T-cell (primary cell): ENCODE measurements around the gene CREB1. TPM values are rescaled to one million over a fixed set of nuclear protein-coding genes. Genes with fewer than 3 reads are reported as not detected.

Experiments
- ATAC-seq, 4 experiments: fragments of 200-7000 bp in 3 of 4; fragments of 150-1000 bp in 1 of 4; cut with Tn5 transposase; replicated peaks in 1 of 4; 1 replicate in 3 of 4; 2 replicates in 1 of 4; pipeline ENCODE4 v1.10.0; 2021; ENCODE audit warnings: moderate library complexity in 3 of 4, mild to moderate bottlenecking in 2 of 4, moderate number of reproducible peaks in 1 of 4
- CTCF ChIA-PET, 2 donors: fragments of 300-600 bp; sonication (Branson Sonifier 250); formaldehyde crosslinking; loops; one replicate each; lab custom pipeline; 2022; ENCODE audit warnings: antibody characterized with exemption in 2 of 2; lab: Charles Lee
- POLR2A ChIA-PET, 2 donors: fragments of 300-600 bp; sonication (Branson Sonifier 250); formaldehyde crosslinking; loops; one replicate each; lab custom pipeline; 2022; ENCODE audit warnings: antibody characterized with exemption in 2 of 2; lab: Charles Lee
- DNase-seq, 35 experiments: peaks; one replicate each; pipeline versions ENCODE4 v3.0.0 to v3.0.0-alpha.2; 2013 to 2023
- H3K27ac ChIP-seq: one replicate; pipeline ENCODE4 v1.5.1; 2013; ENCODE audit warnings: low read length
- H3K27me3 ChIP-seq, 2 experiments: replicated peaks in 1 of 2; 1 replicate in 1 of 2; 2 replicates in 1 of 2; pipeline versions ENCODE4 v1.6.1 to v1.7.0; 2013; ENCODE audit warnings: low read length in 1 of 2, mixed read lengths in 1 of 2; ENCODE audit not compliant: control insufficient read depth in 2 of 2, insufficient read depth in 2 of 2; ENCODE audit errors: extremely low read depth in 1 of 2
- H3K36me3 ChIP-seq, 2 donors: 1 replicate in 1 of 2; 2 replicates in 1 of 2; pipeline versions ENCODE4 v1.6.1 to v1.7.0; 2013; ENCODE audit warnings: low read length in 1 of 2; ENCODE audit not compliant: control insufficient read depth in 2 of 2, insufficient read depth in 1 of 2; ENCODE audit errors: extremely low read depth in 1 of 2
- H3K4me1 ChIP-seq, 2 experiments: 1 replicate in 1 of 2; 2 replicates in 1 of 2; pipeline versions ENCODE4 v1.6.1 to v1.7.0; 2013; ENCODE audit warnings: low read length in 2 of 2, mixed read lengths in 1 of 2; ENCODE audit not compliant: insufficient read depth in 2 of 2, control insufficient read depth in 1 of 2; ENCODE audit errors: extremely low read depth in 1 of 2
- H3K4me3 ChIP-seq, 2 donors: 1 replicate in 1 of 2; 2 replicates in 1 of 2; pipeline versions ENCODE4 v1.5.1 to v1.7.0; 2013; ENCODE audit warnings: mild to moderate bottlenecking in 2 of 2, low read length in 1 of 2, moderate library complexity in 1 of 2; ENCODE audit not compliant: control insufficient read depth in 1 of 2; ENCODE audit errors: extremely low read depth in 1 of 2
- H3K9me3 ChIP-seq: 2 replicates; pipeline ENCODE4 v1.7.0; 2013
- H3K27ac Mint-ChIP-seq, 2 donors: one replicate each; pipeline ENCODE4 v1.8.0; 2020 to 2021; ENCODE audit warnings: mild to moderate bottlenecking in 2 of 2, mixed read lengths in 2 of 2
- H3K27me3 Mint-ChIP-seq, 2 donors: one replicate each; pipeline ENCODE4 v1.8.0; 2021 to 2022; ENCODE audit warnings: mixed read lengths in 2 of 2
- H3K36me3 Mint-ChIP-seq: one replicate; pipeline ENCODE4 v1.8.0; 2021; ENCODE audit warnings: mixed read lengths
- H3K4me1 Mint-ChIP-seq, 3 donors: one replicate each; pipeline ENCODE4 v1.8.0; 2020 to 2022; ENCODE audit warnings: mixed read lengths in 3 of 3, mild to moderate bottlenecking in 1 of 3
- H3K4me3 Mint-ChIP-seq, 3 donors: one replicate each; pipeline ENCODE4 v1.8.0; 2020 to 2022; ENCODE audit warnings: mild to moderate bottlenecking in 3 of 3, mixed read lengths in 3 of 3, moderate library complexity in 3 of 3
- H3K9me3 Mint-ChIP-seq, 3 donors: one replicate each; pipeline ENCODE4 v1.8.0; 2020 to 2022; ENCODE audit warnings: mixed read lengths in 3 of 3
- WGBS: methylation state at CpG from one replicate; pipeline ENCODE4 v1.1.5; 2013; ENCODE audit warnings: missing lambda C conversion rate; ENCODE audit not compliant: insufficient coverage; 5-methylcytosine and 5-hydroxymethylcytosine counted together
- total RNA-seq, 35 experiments: library from RNA in 6 of 35; stranded (reverse) in 6 of 35; fragments of 120-200 nt in 1 of 35; gene quantifications; one replicate each; pipeline versions ENCODE4 v1.2.1 to v1.2.4 and lab custom pipeline; 2013 to 2026

The CREB1 gene
- total RNA-seq, 5 donors from 2014 or later (not counting 1 experiment from before 2014, with no cell fraction given) = 94.0 to 118 (median 100) TPM

DNA sequence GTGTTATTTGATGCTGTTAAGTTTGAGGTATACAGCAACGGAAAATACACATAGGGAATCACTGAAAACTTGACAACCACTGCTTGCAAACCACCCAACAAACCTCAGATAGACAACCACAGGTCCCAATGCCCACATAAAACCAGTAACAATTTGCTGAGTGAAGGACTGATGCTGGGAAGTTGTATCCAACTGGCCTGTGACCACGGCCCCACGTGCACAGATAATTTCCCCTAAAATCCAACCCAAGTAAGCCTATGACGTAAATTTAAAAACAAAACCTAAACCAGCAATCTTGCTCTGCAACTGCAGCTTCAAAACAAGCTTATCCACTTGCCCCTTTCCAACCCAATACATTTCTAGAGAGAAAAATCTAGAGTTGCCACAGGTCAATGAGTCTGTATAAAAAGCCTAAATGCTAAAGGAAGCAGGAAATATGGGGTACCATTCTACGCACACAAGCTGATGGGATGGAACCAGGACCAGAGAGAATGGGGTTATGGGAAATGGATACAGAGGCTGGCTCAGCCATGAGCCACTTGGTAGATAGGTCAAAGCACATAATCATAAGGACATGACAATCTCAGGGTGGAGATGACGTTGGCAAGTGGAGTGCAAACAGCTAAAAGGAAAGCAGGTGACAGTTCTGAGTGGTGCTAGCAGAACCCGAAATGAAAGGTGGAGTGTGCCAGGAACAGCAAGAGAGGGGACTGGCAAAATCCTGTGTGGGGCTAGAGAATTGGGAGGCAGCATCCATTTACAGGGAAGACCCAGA, 27.8 kb upstream of the CREB1 start:
- POLR2A ChIA-PET = interaction anchor here in 1 of 2 donors (0.6 kb wide), 1 partner anchor 38 kb away, joined by 3 read pairs; no protein-coding TSS in a partner anchor

GRCh38 chr2:207502577-207503198, 27.1 kb upstream of the CREB1 start:
- no peak overlapping the region for H3K4me3 Mint-ChIP-seq
- Histone ChIP-seq H3K36me3 (no peaks in the 10 kb centered on the region), H3K27ac (no peak overlapping the region), H3K27me3 (no peaks in the 10 kb centered on the region), H3K4me1 (peaks cover 21 to 30% of the 10 kb centered on the region in 2 experiments), H3K9me3 (no peaks in the 10 kb centered on the region), H3K4me3 (no peak overlapping the region)
- CTCF ChIA-PET = interaction anchor here (0.6 to 1.5 kb wide), 2 partner anchors 20 to 777 kb away, joined by 3 to 4 read pairs; no protein-coding TSS in a partner anchor
- H3K27me3 Mint-ChIP-seq = no peaks in the 10 kb centered on the region
- no peak for ATAC-seq
- H3K27ac Mint-ChIP-seq = no peak overlapping the region
- no peak for DNase-seq
- peaks cover 3% of the 10 kb centered on the region for H3K36me3 Mint-ChIP-seq
- 75% methylated on average over 2 of the region's 4 CpGs for WGBS
- POLR2A ChIA-PET = interaction anchor here in 1 of 2 donors (0.5 kb wide), 1 partner anchor 29 kb away, joined by 4 read pairs; no protein-coding TSS in a partner anchor
- no peaks in the 10 kb centered on the region for H3K9me3 Mint-ChIP-seq
- H3K4me1 Mint-ChIP-seq = peaks cover 35 to 62% (median 57%) of the 10 kb centered on the region in 3 donors

More for the DNA sequence above, 27.8 kb upstream of the CREB1 start:
- Histone ChIP-seq H3K27me3 (no peaks in the 10 kb centered on the region), H3K9me3 (no peaks in the 10 kb centered on the region), H3K4me3 (no peak overlapping the region), H3K4me1 (peaks cover 16 to 30% of the 10 kb centered on the region in 2 experiments), H3K27ac (no peak overlapping the region), H3K36me3 (no peaks in the 10 kb centered on the region)
- H3K27ac Mint-ChIP-seq = no peak overlapping the region
- peaks cover 34 to 59% (median 55%) of the 10 kb centered on the region in 3 donors for H3K4me1 Mint-ChIP-seq
- ATAC-seq = no peak
- H3K27me3 Mint-ChIP-seq = no peaks in the 10 kb centered on the region
- no peak overlapping the region for H3K4me3 Mint-ChIP-seq
- no peaks in the 10 kb centered on the region for H3K9me3 Mint-ChIP-seq
- CTCF ChIA-PET = interaction anchor here (0.6 to 1.5 kb wide), 2 partner anchors 20 to 1336 kb away, joined by 3 read pairs; no protein-coding TSS in a partner anchor
- 92% methylated on average over 3 of the region's 7 CpGs for WGBS
- peaks cover 3% of the 10 kb centered on the region for H3K36me3 Mint-ChIP-seq
- no peak for DNase-seq

DNA sequence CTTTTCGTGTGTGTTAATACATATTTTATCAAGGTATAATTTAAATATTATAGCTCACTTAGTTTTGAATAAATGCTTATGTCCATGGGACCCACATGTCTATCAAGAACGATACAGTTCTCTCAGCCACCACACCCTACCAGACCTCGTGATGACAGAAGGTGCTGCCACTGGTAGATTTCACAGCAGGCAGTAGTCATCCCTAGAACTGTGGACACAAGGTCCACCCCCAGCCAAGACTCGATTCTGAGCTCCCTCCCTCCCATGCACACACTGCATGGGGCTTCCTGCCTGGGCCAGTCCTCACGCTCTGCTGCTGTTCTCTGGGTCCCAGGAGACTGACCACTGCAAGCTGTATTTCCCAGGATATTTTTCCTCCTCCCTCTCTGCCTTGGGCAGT, 26.5 kb upstream of the CREB1 start:
- H3K9me3 Mint-ChIP-seq = no peaks in the 10 kb centered on the region
- ChIA-PET CTCF (interaction anchor here (0.6 to 1.5 kb wide), 3 partner anchors 19 to 778 kb away, joined by 3 to 4 read pairs (median 3); no protein-coding TSS in a partner anchor), POLR2A (no interaction called here)
- H3K27me3 ChIP-seq = no peaks in the 10 kb centered on the region
- H3K36me3 Mint-ChIP-seq = peaks cover 3% of the 10 kb centered on the region
- H3K27ac Mint-ChIP-seq = no peak overlapping the region
- DNase-seq = no peak
- H3K4me3 Mint-ChIP-seq = no peak overlapping the region
- no peaks in the 10 kb centered on the region for H3K36me3 ChIP-seq
- H3K9me3 ChIP-seq = no peaks in the 10 kb centered on the region
- H3K4me1 ChIP-seq = peaks cover 21 to 30% of the 10 kb centered on the region in 2 experiments
- 63% methylated on average over 4 of the region's 5 CpGs for WGBS
- H3K4me1 Mint-ChIP-seq = peaks cover 35 to 60% (median 57%) of the 10 kb centered on the region in 3 donors
- ATAC-seq = no peak
- H3K4me3 ChIP-seq = no peak overlapping the region
- no peak overlapping the region for H3K27ac ChIP-seq
- H3K27me3 Mint-ChIP-seq = no peaks in the 10 kb centered on the region

DNA sequence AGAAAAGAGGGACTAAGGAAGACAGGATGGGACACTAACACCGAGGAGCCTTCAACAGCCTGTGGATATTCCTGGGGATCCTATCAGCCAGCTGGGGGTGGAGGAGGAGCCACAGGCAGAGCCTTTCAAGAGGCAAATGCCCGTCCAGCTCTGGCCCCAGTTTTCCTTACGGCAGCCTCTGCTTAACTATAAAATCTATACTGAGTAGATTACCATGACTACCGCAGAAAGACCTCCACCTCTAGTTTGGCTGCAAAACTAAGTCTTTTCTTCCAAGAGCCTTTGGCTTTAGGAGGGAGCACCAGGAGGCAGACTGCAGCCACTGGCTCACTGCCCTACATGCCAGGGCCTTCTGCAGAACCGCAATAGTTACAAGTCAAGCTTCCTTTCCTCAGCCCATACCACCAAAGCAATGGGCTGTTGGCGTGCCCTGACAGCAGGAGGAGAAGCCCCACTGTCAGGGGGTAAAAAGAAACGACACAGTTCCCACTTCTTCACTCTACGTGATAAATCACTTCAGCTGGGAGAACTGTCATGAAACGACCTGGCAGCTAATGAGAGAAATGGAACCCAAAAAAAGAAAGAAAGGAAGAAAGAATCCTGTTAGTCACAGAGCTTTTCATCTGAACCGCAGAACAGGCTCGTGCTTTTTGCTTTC, 25.1 kb upstream of the CREB1 start:
- H3K9me3 ChIP-seq = no peaks in the 10 kb centered on the region
- H3K4me1 Mint-ChIP-seq = peaks cover 33 to 56% (median 51%) of the 10 kb centered on the region in 3 donors
- WGBS = 96% methylated on average over 4 of the region's 11 CpGs
- no peak overlapping the region for H3K27ac ChIP-seq
- H3K4me1 ChIP-seq = peaks cover 21 to 26% of the 10 kb centered on the region in 2 experiments
- H3K27ac Mint-ChIP-seq = peak overlapping the region; percentile 1 to 5
- H3K27me3 ChIP-seq = no peaks in the 10 kb centered on the region
- no peaks in the 10 kb centered on the region for H3K9me3 Mint-ChIP-seq
- H3K4me3 ChIP-seq = no peak overlapping the region
- H3K27me3 Mint-ChIP-seq = no peaks in the 10 kb centered on the region
- H3K4me3 Mint-ChIP-seq = peak overlapping the region in 2 of 3 donors; percentile 35 to 36
- ATAC-seq (peak in 1 of 4 experiments; percentile 18), DNase-seq (no peak)
- no peaks in the 10 kb centered on the region for H3K36me3 ChIP-seq
- CTCF ChIA-PET = interaction anchor here (0.5 to 0.9 kb wide), 6 partner anchors 10 to 768 kb away, joined by 3 to 4 read pairs (median 3); partner anchors contain the start of gene CREB1 (in 1 of the 2)
- no peaks in the 10 kb centered on the region for H3K36me3 Mint-ChIP-seq
- POLR2A ChIA-PET = interaction anchor here in 1 of 2 donors (0.6 to 1.1 kb wide), 2 partner anchors 26 to 28 kb away, joined by 3 read pairs; no protein-coding TSS in a partner anchor

- POLR2A ChIA-PET = interaction anchor here in 1 of 2 donors (0.6 to 1.1 kb wide), 2 partner anchors 26 to 28 kb away, joined by 3 read pairs; no protein-coding TSS in a partner anchor
- Histone ChIP-seq H3K36me3 (no peaks in the 10 kb centered on the region), H3K27me3 (no peaks in the 10 kb centered on the region), H3K4me1 (peaks cover 21 to 26% of the 10 kb centered on the region in 2 experiments), H3K4me3 (no peak overlapping the region), H3K27ac (no peak overlapping the region), H3K9me3 (no peaks in the 10 kb centered on the region)
- no peak for DNase-seq
- CTCF ChIA-PET = interaction anchor here (0.7 to 0.9 kb wide), 2 partner anchors 10 to 25 kb away, joined by 3 read pairs; partner anchors contain the start of gene CREB1 (in 1 of the 2)
- H3K9me3 Mint-ChIP-seq = no peaks in the 10 kb centered on the region
- no peaks in the 10 kb centered on the region for H3K27me3 Mint-ChIP-seq
- peak overlapping the region; percentile 1 to 5 for H3K27ac Mint-ChIP-seq
- WGBS = no CpG with 5 or more reads among the region's 3 CpGs
- no peak for ATAC-seq
- peaks cover 33 to 51% (median 51%) of the 10 kb centered on the region in 3 donors for H3K4me1 Mint-ChIP-seq
- no peaks in the 10 kb centered on the region for H3K36me3 Mint-ChIP-seq
- peak overlapping the region in 1 of 3 donors; percentile 36 for H3K4me3 Mint-ChIP-seq
Measured at GRCh38 chr2:207505171-207505570, 24.6 kb upstream of the CREB1 start.
